ENCODE measurements around the gene CDON. TPM values are rescaled to one million over a fixed set of nuclear protein-coding genes. Genes with fewer than 3 reads are reported as not detected.
A peak's percentile ranks its signal among the peaks of the same experiment; 100 is the strongest.

The CDON gene
- total and polyA plus RNA-seq, 5 donors = 4.4 to 32.2 (median 20.9) TPM

GRCh38 chr11:125941267-125941618 is 121.4 kb downstream of the CDON start:
- H3K4me3 ChIP-seq (ENCODE audit: low read length) = no peak overlapping the region
- H3K4me1 ChIP-seq (ENCODE audit: control insufficient read depth, insufficient read depth, low read length) = no peaks in the 10 kb centered on the region
- DNase-seq (no peak), ATAC-seq (no peak)
- no peaks in the 10 kb centered on the region for H3K9me3 ChIP-seq (ENCODE audit: control insufficient read depth, low read length)
- H3K27me3 ChIP-seq (ENCODE audit: control insufficient read depth, insufficient read depth) = no peaks in the 10 kb centered on the region
- 79% methylated on average over 4 of the region's 4 CpGs for WGBS
- intact Hi-C loops (cut with DNase I) = loop anchor here in 2 of 4 donors (10.0 kb wide), 2 partner anchors 94 to 244 kb away; no protein-coding TSS in a partner anchor
- no peak overlapping the region for H3K27ac ChIP-seq (ENCODE audit: low read length)

- Histone ChIP-seq H3K27me3 (ENCODE audit: control insufficient read depth, insufficient read depth) (no peaks in the 10 kb centered on the region), H3K4me3 (ENCODE audit: low read length) (no peak overlapping the region), H3K9me3 (ENCODE audit: control insufficient read depth, low read length) (no peaks in the 10 kb centered on the region), H3K27ac (ENCODE audit: low read length) (no peak overlapping the region), H3K4me1 (ENCODE audit: control insufficient read depth, insufficient read depth, low read length) (no peaks in the 10 kb centered on the region)
- ATAC-seq = no peak
- DNase-seq = no peak
- intact Hi-C loops (cut with DNase I) = loop anchor here in 2 of 4 donors (10.0 kb wide), 2 partner anchors 95 to 245 kb away; no protein-coding TSS in a partner anchor
- 96% methylated on average over 4 of the region's 4 CpGs for WGBS
These were observed 122.5 kb downstream of the CDON start for GRCh38 chr11:125940145-125940544.

GRCh38 chr11:125939081-125939521 is 123.6 kb downstream of the CDON start:
- Histone ChIP-seq H3K27me3 (ENCODE audit: control insufficient read depth, insufficient read depth) (no peaks in the 10 kb centered on the region), H3K9me3 (ENCODE audit: control insufficient read depth, low read length) (no peaks in the 10 kb centered on the region), H3K4me3 (ENCODE audit: low read length) (no peak overlapping the region), H3K4me1 (ENCODE audit: control insufficient read depth, insufficient read depth, low read length) (no peaks in the 10 kb centered on the region), H3K27ac (ENCODE audit: low read length) (no peak overlapping the region)
- WGBS = 42% methylated on average over 4 of the region's 4 CpGs
- peak in 2 of 3 donors; percentile 45 to 67 for DNase-seq
- intact Hi-C loops (cut with DNase I) = no loop called here
- peak; percentile 38 to 68 for ATAC-seq

- Histone ChIP-seq H3K27me3 (ENCODE audit: control insufficient read depth, insufficient read depth) (no peaks in the 10 kb centered on the region), H3K27ac (ENCODE audit: low read length) (no peak overlapping the region), H3K4me3 (ENCODE audit: low read length) (no peak overlapping the region), H3K9me3 (ENCODE audit: control insufficient read depth, low read length) (no peaks in the 10 kb centered on the region), H3K4me1 (ENCODE audit: control insufficient read depth, insufficient read depth, low read length) (no peaks in the 10 kb centered on the region)
- WGBS = 89% methylated on average over 5 of the region's 5 CpGs
- no peak for DNase-seq
- intact Hi-C loops (cut with DNase I) = no loop called here
- no peak for ATAC-seq
These were observed 124.2 kb downstream of the CDON start for GRCh38 chr11:125938418-125938817.

GRCh38 chr11:125935618-125936199 is 127.0 kb downstream of the CDON start:
- no peak for DNase-seq
- H3K27ac ChIP-seq (ENCODE audit: low read length) = no peak overlapping the region
- intact Hi-C loops (cut with DNase I) = no loop called here
- H3K9me3 ChIP-seq (ENCODE audit: control insufficient read depth, low read length) = no peaks in the 10 kb centered on the region
- H3K4me3 ChIP-seq (ENCODE audit: low read length) = no peak overlapping the region
- 72% methylated on average over 12 of the region's 12 CpGs for WGBS
- no peaks in the 10 kb centered on the region for H3K27me3 ChIP-seq (ENCODE audit: control insufficient read depth, insufficient read depth)
- peak in 1 of 2 donors; percentile 12 for ATAC-seq
- no peaks in the 10 kb centered on the region for H3K4me1 ChIP-seq (ENCODE audit: control insufficient read depth, insufficient read depth, low read length)

- Histone ChIP-seq H3K27ac (ENCODE audit: low read length) (no peak overlapping the region), H3K9me3 (ENCODE audit: control insufficient read depth, low read length) (no peaks in the 10 kb centered on the region), H3K27me3 (ENCODE audit: control insufficient read depth, insufficient read depth) (no peaks in the 10 kb centered on the region), H3K4me3 (ENCODE audit: low read length) (no peak overlapping the region), H3K4me1 (ENCODE audit: control insufficient read depth, insufficient read depth, low read length) (no peaks in the 10 kb centered on the region)
- intact Hi-C loops (cut with DNase I) = no loop called here
- DNase-seq (no peak), ATAC-seq (no peak)
- 97% methylated on average over 2 of the region's 2 CpGs for WGBS
These were observed 127.6 kb downstream of the CDON start for GRCh38 chr11:125935056-125935455.

GRCh38 chr11:125934473-125934872 is 128.2 kb downstream of the CDON start:
- Histone ChIP-seq H3K4me1 (ENCODE audit: control insufficient read depth, insufficient read depth, low read length) (no peaks in the 10 kb centered on the region), H3K4me3 (ENCODE audit: low read length) (no peak overlapping the region), H3K27ac (ENCODE audit: low read length) (no peak overlapping the region), H3K27me3 (ENCODE audit: control insufficient read depth, insufficient read depth) (no peaks in the 10 kb centered on the region), H3K9me3 (ENCODE audit: control insufficient read depth, low read length) (no peaks in the 10 kb centered on the region)
- ATAC-seq (no peak), DNase-seq (no peak)
- WGBS = 95% methylated on average over 8 of the region's 8 CpGs
- intact Hi-C loops (cut with DNase I) = no loop called here

GRCh38 chr11:125933030-125933813 is 129.4 kb downstream of the CDON start:
- no peak for ATAC-seq
- no peak overlapping the region for H3K27ac ChIP-seq (ENCODE audit: low read length)
- H3K4me1 ChIP-seq (ENCODE audit: control insufficient read depth, insufficient read depth, low read length) = no peaks in the 10 kb centered on the region
- H3K4me3 ChIP-seq (ENCODE audit: low read length) = no peak overlapping the region
- intact Hi-C loops (cut with DNase I) = no loop called here
- no peaks in the 10 kb centered on the region for H3K27me3 ChIP-seq (ENCODE audit: control insufficient read depth, insufficient read depth)
- whole genome bisulfite sequencing = 70% methylated on average over 12 of the region's 12 CpGs
- DNase-seq = no peak
- no peaks in the 10 kb centered on the region for H3K9me3 ChIP-seq (ENCODE audit: control insufficient read depth, low read length)

- H3K4me1 ChIP-seq (ENCODE audit: control insufficient read depth, insufficient read depth, low read length) = no peaks in the 10 kb centered on the region
- ATAC-seq (no peak), DNase-seq (no peak)
- WGBS = 81% methylated on average over 9 of the region's 9 CpGs
- no peak overlapping the region for H3K4me3 ChIP-seq (ENCODE audit: low read length)
- H3K27ac ChIP-seq (ENCODE audit: low read length) = no peak overlapping the region
- H3K9me3 ChIP-seq (ENCODE audit: control insufficient read depth, low read length) = no peaks in the 10 kb centered on the region
- no peaks in the 10 kb centered on the region for H3K27me3 ChIP-seq (ENCODE audit: control insufficient read depth, insufficient read depth)
- intact Hi-C loops (cut with DNase I) = no loop called here
These were observed 130.4 kb downstream of the CDON start for GRCh38 chr11:125932301-125932700.

- Histone ChIP-seq H3K4me3 (ENCODE audit: low read length) (no peak overlapping the region), H3K9me3 (ENCODE audit: control insufficient read depth, low read length) (no peaks in the 10 kb centered on the region), H3K27me3 (ENCODE audit: control insufficient read depth, insufficient read depth) (no peaks in the 10 kb centered on the region), H3K4me1 (ENCODE audit: control insufficient read depth, insufficient read depth, low read length) (no peaks in the 10 kb centered on the region), H3K27ac (ENCODE audit: low read length) (no peak overlapping the region)
- DNase-seq (no peak), ATAC-seq (no peak)
- 79% methylated on average over 6 of the region's 6 CpGs for WGBS
- intact Hi-C loops (cut with DNase I) = no loop called here
These were observed 131.0 kb downstream of the CDON start for GRCh38 chr11:125931668-125932067.

GRCh38 chr11:125931116-125931515 is 131.6 kb downstream of the CDON start:
- no peak for ATAC-seq
- no peaks in the 10 kb centered on the region for H3K9me3 ChIP-seq (ENCODE audit: control insufficient read depth, low read length)

More at GRCh38 chr11:125931116-125931515, 131.6 kb downstream of the CDON start:
- Histone ChIP-seq H3K4me1 (ENCODE audit: control insufficient read depth, insufficient read depth, low read length) (no peaks in the 10 kb centered on the region), H3K4me3 (ENCODE audit: low read length) (no peak overlapping the region), H3K27me3 (ENCODE audit: control insufficient read depth, insufficient read depth) (no peaks in the 10 kb centered on the region), H3K27ac (ENCODE audit: low read length) (no peak overlapping the region)
- intact Hi-C loops (cut with DNase I) = no loop called here
- WGBS = 80% methylated on average over 3 of the region's 3 CpGs
- DNase-seq = no peak

Data from right cardiac atrium (tissue), 5 donors.